Neural cell (in vitro differentiated cells): ENCODE results near the gene HDAC9. TPM values are rescaled to one million over a fixed set of nuclear protein-coding genes. Genes with fewer than 3 reads are reported as not detected.

Experiments used
- H2AFZ ChIP-seq: fragments of 200-600, 300-800 bp; sonication (generic), shearing (Covaris generic); 2 replicates; pipeline ENCODE4 v1.6.0; 2014; ENCODE audit warnings: low read depth, mild to moderate bottlenecking, antibody characterized with exemption, low read length, moderate library complexity
- H3F3A ChIP-seq: fragments of 200-600 bp; shearing (Covaris generic); 2 replicates; pipeline ENCODE4 v1.6.1; 2016; ENCODE audit warnings: mild to moderate bottlenecking, moderate library complexity, mixed read lengths, antibody characterized with exemption, low read length; ENCODE audit not compliant: insufficient read depth, poor library complexity, severe bottlenecking
- H3K27ac ChIP-seq: fragments of 200-600, 300-800 bp; sonication (generic), shearing (Covaris generic); 2 replicates; pipeline ENCODE4 v1.5.1; 2014; ENCODE audit warnings: mild to moderate bottlenecking, low read length, moderate library complexity
- H3K27me3 ChIP-seq: fragments of 300-800, 200-600 bp; sonication (generic), shearing (Covaris generic); 2 replicates; pipeline ENCODE4 v1.6.0; 2014; ENCODE audit warnings: mild to moderate bottlenecking, low read depth, low read length, moderate library complexity; ENCODE audit not compliant: insufficient read depth
- H3K36me3 ChIP-seq: fragments of 300-800, 200-600 bp; sonication (generic), shearing (Covaris generic); 2 replicates; pipeline ENCODE4 v1.5.1; 2014; ENCODE audit warnings: mild to moderate bottlenecking, antibody characterized with exemption, low read length, moderate library complexity; ENCODE audit not compliant: insufficient read depth
- H3K4me2 ChIP-seq: fragments of 300-800, 200-600 bp; sonication (generic), shearing (Covaris generic); 2 replicates; pipeline ENCODE4 v1.6.0; 2014; ENCODE audit warnings: mild to moderate bottlenecking, low read length
- H3K4me3 ChIP-seq: fragments of 300-800, 200-600 bp; sonication (generic), shearing (Covaris generic); 2 replicates; pipeline ENCODE4 v1.5.1; 2014; ENCODE audit warnings: mild to moderate bottlenecking, low read length, moderate library complexity
- H3K79me2 ChIP-seq: fragments of 200-600 bp; shearing (Covaris generic); replicated peaks from 2 replicates; pipeline ENCODE4 v1.6.0; 2014; ENCODE audit warnings: mild to moderate bottlenecking, low read length, moderate library complexity; ENCODE audit not compliant: insufficient read depth
- H3K9ac ChIP-seq: fragments of 300-800, 200-600 bp; sonication (generic), shearing (Covaris generic); 2 replicates; pipeline ENCODE4 v1.6.1; 2016; ENCODE audit warnings: mild to moderate bottlenecking, low read length, mixed read lengths
- H3K9me2 ChIP-seq: fragments of 200-600 bp; shearing (Covaris generic); 2 replicates; pipeline ENCODE4 v1.6.1; 2016; ENCODE audit warnings: mild to moderate bottlenecking, low read length, mixed read lengths; ENCODE audit not compliant: insufficient read depth
- H3K9me3 ChIP-seq: fragments of 200-600, 300-800 bp; sonication (generic), shearing (Covaris generic); 2 replicates; pipeline ENCODE4 v1.6.1; 2016; ENCODE audit warnings: mild to moderate bottlenecking, mixed run types, low read length, moderate library complexity, mixed read lengths
- H4K20me1 ChIP-seq: fragments of 200-600 bp; shearing (Covaris generic); 2 replicates; pipeline ENCODE4 v1.6.1; 2016; ENCODE audit warnings: mild to moderate bottlenecking, mixed run types; ENCODE audit not compliant: insufficient read depth
- CTCF ChIP-seq: fragments of 450-650 bp; IDR thresholded peaks from 2 replicates; pipeline ENCODE4 v1.5.1; 2014; ENCODE audit warnings: antibody characterized with exemption, mild to moderate bottlenecking, moderate library complexity; ENCODE audit not compliant: poor library complexity, severe bottlenecking
- EP300 ChIP-seq: fragments of 450-650 bp; conservative IDR thresholded peaks from 2 replicates; pipeline ENCODE4 v1.6.1; 2014; ENCODE audit warnings: antibody characterized with exemption, mild to moderate bottlenecking, moderate library complexity; ENCODE audit not compliant: poor library complexity, severe bottlenecking
- EZH2 ChIP-seq: fragments of 200-600, 300-800 bp; shearing (Covaris generic), sonication (generic); IDR thresholded peaks from 2 replicates; pipeline ENCODE4 v1.6.1; 2014; ENCODE audit warnings: antibody characterized with exemption, low read length, borderline replicate concordance, mild to moderate bottlenecking; ENCODE audit not compliant: insufficient read depth, poor library complexity, severe bottlenecking
- MXI1 ChIP-seq: fragments of 450-650 bp; conservative IDR thresholded peaks from 2 replicates; pipeline ENCODE4 v1.6.1; 2014; ENCODE audit warnings: antibody characterized with exemption, mild to moderate bottlenecking; ENCODE audit not compliant: poor library complexity, severe bottlenecking
- POLR2AphosphoS5 ChIP-seq: IDR thresholded peaks from 2 replicates; pipeline ENCODE4 v1.6.1; 2012
- RAD21 ChIP-seq: fragments of 450-650 bp; conservative IDR thresholded peaks from 2 replicates; pipeline ENCODE4 v1.6.1; 2014; ENCODE audit warnings: antibody characterized with exemption, mild to moderate bottlenecking, moderate library complexity
- REST ChIP-seq: IDR thresholded peaks from 2 replicates; pipeline ENCODE4 v1.6.1; 2012; ENCODE audit warnings: borderline replicate concordance
- SMC3 ChIP-seq: fragments of 450-650 bp; conservative IDR thresholded peaks from 2 replicates; pipeline ENCODE4 v1.6.1; 2014; ENCODE audit warnings: antibody characterized with exemption, mild to moderate bottlenecking, moderate library complexity; ENCODE audit not compliant: poor library complexity
- TAF1 ChIP-seq: IDR thresholded peaks from 2 replicates; pipeline ENCODE4 v1.6.1; 2012; ENCODE audit warnings: low read depth
- polyA plus RNA-seq: library from polyadenylated mRNA; depleted of rRNA; stranded (reverse); fragments of >200 nt; gene quantifications from 2 replicates; pipeline ENCODE4 v1.2.3, GENCODE V29; 2014

HDAC9 gene
- polyA plus RNA-seq, 1 donor from 2014 or later: 15.9 TPM

- no peaks in the 10 kb centered on the region for H3F3A ChIP-seq
- TF ChIP-seq REST (no peak), TAF1 (no peak), POLR2AphosphoS5 (no peak), SMC3 (no peak), EZH2 (no peak), MXI1 (no peak), RAD21 (no peak), EP300 (no peak), CTCF (no peak)
- no peak overlapping the region for H3K4me3 ChIP-seq
Observed at GRCh38 chr7:18864967-18865366, 369.4 kb downstream of the HDAC9 start.

GRCh38 chr7:18866359-18867036 lies 370.9 kb downstream of the HDAC9 start:
- TF ChIP-seq MXI1 (no peak), REST (no peak)
- H3K4me2 ChIP-seq: no peak overlapping the region
- H3K27me3 ChIP-seq: no peaks in the 10 kb centered on the region

More at GRCh38 chr7:18864967-18865366, 369.4 kb downstream of the HDAC9 start:
- Histone ChIP-seq H3K9me3 (no peaks in the 10 kb centered on the region), H4K20me1 (no peaks in the 10 kb centered on the region), H3K36me3 (no peaks in the 10 kb centered on the region), H3K4me2 (no peak overlapping the region), H3K27me3 (no peaks in the 10 kb centered on the region), H3K9me2 (no peaks in the 10 kb centered on the region), H2AFZ (no peak overlapping the region), H3K27ac (no peak overlapping the region), H3K79me2 (no peaks in the 10 kb centered on the region), H3K9ac (no peak overlapping the region)

More at GRCh38 chr7:18866359-18867036, 370.9 kb downstream of the HDAC9 start:
- H3K4me3 ChIP-seq: no peak overlapping the region
- no peaks in the 10 kb centered on the region for H4K20me1 ChIP-seq
- no peaks in the 10 kb centered on the region for H3K36me3 ChIP-seq
- no peak overlapping the region for H2AFZ ChIP-seq
- no peak overlapping the region for H3K27ac ChIP-seq
- H3K9ac ChIP-seq: no peak overlapping the region
- no peaks in the 10 kb centered on the region for H3K9me2 ChIP-seq
- H3K9me3 ChIP-seq: no peaks in the 10 kb centered on the region
- H3F3A ChIP-seq: no peaks in the 10 kb centered on the region
- H3K79me2 ChIP-seq: no peaks in the 10 kb centered on the region
